Anterior cingulate cortex (tissue), 58 donors: ENCODE measurements around the gene DHCR7.
A peak's percentile ranks its signal among the peaks of the same experiment; 100 is the strongest.

Source experiments
- DNase-seq, 58 donors: peaks; one replicate each; lab custom pipeline; 2025; lab: John Stamatoyannopoulos, UW

DHCR7 gene

DNA sequence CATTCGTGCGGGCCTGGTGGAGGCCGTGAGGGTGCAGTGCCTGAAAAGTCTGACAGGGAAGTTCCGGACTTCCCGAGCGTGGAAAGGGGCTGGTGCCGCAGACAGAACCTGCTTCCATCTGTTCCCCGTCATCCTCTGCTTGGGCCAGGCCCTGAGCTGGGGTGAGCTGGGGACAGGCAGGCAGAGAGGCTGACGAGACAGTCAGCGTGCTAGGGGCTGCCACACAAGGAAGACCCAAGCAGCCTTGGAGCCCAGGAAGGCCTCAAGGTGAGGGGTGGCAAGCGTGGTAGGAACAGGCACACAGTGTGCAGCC, 30.3 kb upstream of the DHCR7 start:
- no peak for DNase-seq

DNA sequence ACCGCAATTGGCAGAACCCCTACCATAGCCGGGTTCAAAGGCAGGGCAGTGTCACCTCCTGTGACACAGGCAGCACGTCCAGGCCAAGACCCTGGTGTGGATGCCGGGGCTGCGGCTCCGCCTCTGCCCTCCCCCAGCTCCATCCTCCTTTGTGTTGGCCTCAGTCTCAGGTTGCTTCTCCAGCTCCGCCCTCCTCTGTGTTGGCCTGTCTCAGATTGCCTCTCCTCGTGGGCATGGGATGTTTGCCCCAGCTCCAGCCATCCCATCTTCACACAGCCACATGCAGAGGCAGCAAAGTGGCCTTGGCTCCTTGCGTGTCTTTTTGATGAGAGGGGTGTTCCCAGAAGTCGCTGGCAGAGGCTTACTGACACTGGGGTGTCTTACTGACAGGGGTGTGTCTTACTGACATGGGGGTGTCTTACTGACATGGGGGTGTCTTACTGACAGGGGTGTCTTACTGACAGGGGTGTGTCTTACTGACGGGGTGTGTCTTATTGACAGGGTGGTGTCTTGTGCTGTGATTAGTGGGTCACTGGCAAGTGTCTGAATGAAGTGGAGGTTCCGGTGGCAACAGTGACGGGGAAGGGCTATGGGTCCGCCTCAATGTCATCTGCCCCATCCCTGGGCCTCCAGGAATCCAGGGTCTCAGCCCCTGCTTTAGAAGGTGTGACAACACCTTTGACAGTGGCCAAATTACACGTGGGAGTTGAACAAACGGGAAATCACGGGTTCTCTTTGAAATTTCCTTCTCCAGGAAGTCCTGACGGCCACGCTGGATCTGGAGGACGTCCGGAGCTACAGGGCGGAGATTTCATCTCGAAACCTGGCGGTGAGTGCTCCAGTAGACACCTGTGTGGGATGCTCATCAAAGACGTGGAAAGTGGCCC, 29.7 kb upstream of the DHCR7 start:
- no peak for DNase-seq

DNA sequence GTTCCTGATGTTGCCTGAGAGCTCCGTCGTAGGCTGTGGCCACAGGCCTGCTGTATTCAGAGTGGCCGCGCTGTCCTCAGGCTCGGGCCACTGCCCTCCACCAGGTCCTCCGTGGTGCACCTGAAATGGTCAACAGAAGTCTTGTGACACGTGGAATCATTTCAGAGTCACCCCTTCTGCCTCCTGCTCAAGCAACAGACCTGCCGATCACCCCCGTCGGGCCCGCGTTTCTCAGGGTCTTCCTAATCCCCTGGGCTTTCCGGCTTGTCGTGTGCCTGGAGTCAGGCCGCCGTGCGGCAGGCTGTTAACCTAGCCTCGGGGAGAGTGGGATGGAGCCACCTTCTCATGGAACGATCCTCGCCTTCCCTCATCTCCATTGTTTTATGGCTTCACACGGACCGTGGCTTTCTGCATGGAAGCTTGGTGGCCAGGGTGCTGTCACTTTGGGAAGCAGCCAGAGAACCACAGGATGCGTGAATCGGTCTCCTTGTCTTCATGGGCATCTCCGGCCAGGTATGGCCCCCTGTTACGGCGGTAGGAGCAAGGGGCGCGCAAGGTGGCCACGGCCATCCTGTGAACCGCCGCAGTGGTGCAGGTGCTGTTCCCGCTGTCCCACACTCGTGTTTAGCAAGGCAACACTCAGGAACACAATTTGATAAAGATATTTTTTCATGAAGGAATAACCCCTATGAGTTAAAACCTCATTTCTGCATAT, 28.9 kb upstream of the DHCR7 start:
- no peak for DNase-seq

DNA sequence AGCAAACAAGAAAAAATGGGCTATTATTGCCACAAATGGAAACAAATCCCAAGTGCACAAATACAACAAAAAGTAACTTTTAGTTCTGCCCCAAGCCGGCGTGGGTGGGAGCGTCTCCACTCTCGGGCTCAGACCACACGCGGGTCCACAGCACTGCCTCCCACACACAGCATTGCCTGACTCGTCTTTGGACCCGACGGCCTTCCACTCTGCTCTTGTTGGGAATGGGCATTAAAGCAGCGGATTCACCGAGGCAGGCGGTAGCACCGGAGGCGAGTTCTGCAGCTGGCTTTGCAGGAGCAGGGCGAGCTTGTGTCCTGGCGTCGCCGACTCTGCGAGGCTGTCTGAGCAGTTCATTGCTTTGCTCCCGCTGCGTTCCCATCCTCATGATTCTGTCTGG, 27.8 kb upstream of the DHCR7 start:
- no peak for DNase-seq

DNA sequence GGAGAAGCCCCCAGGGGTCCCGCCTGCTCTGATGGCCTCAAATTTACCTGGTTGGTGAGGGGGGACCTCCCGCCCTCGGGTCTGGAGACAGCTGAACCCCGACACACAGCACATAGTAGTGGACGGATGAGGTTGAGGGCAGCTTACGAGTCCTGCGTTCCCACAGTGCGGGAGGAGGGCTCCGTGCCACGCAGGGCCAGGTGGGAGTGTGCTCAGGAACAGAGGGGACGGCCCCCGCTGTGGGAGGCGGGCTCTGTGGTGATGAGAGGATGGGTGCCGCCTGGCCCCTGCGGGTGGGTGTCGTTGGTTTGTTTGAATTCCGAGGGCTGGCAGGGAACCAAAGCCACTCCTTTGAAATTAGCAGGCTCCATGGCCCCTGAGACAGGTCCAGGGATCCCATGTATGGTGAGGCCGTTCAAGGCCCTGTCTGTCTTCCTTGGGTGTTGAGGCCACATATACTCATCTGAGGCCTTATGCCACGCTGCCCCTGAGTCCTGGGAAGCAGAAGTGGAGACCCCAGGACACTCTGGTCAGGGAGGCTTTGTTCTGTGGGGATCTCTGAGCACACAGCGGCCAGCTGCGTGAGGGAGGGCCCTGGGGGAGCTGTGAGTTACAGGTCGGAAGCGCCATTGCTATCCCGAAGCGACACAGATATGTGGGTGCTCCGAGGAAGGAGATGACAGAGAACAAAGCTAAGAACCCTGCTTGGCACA, 26.7 kb upstream of the DHCR7 start:
- no peak for DNase-seq

DNA sequence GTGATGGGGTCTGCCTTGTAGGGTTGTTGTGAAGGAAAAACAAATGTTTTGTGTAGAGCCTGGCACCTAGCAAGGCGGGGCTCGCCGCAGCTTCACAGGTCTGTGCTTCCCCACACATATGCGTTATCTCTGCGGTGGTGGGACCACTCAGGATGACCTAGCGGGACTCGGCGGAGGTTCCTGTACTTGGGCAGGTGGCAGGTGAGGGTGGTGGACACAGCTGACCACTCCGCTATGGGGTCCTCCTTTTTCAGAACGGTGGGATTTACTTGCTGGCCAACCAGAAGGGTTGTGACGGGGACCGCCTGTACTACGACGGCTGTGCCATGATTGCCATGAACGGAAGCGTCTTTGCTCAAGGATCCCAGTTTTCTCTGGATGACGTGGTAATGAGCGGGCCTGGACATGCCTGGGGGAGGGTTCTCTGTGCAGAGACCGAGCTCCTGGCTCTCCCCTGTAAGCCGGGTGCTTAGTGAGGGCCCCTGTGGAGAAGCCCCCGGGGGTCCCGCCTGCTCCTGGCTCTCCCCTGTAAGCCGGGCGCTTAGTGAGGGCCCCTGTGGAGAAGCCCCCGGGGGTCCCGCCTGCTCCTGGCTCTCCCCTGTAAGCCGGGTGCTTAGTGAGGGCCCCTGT, 26.1 kb upstream of the DHCR7 start:
- no peak for DNase-seq

DNA sequence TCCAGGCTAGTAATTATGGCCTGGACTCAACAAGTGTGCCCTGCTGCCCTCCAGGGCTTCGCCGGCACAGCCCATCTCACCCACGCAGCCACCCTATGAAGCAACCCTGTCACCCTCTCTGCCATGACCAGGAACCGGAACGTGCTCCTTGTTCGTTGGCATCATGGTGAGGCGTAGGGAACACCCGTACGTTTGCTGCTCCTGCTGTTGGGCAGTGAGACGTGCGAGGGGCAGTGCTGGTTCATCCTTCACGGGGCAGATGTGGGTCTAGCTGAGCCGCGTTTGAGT, 25.5 kb upstream of the DHCR7 start:
- no peak for DNase-seq

DNA sequence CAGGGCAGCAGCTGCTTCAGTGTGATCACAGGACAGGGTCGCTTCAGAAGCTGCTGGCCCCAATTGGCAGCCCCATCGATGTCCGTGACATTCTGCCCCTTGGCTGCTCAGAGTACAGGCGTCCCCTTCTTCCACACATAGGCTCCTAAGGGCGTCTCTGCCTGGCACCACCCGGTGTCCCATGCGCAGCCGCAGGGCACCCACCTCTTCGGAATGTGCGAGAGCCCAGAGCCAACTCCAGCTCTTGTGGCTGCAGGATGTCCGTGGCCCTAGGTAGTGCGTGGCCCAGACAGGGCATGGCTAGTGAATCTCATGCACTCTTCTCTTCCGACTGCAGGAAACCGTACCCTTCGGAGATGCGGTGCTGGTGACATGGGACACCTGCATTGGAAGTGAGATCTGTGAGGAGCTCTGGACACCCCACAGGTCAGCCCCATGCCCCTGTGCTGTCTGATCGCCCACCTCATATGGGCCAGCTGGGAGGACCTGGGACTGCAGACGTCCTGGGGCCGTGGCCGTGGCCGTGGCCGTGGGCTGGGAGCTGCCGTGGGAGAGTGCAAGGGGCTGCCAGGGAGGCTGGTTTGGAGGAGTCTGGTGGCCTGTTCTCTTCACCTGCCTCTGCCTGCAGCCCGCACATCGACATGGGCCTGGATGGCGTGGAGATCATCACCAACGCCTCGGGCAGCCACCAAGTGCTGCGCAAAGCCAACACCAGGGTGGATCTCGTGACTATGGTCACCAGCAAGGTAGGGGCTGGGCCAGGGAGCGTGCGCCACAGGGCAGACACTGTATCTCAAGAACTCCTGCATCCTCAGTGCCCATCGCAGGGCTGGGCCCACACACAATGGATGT, 25.0 kb upstream of the DHCR7 start:
- DNase-seq = no peak

DNA sequence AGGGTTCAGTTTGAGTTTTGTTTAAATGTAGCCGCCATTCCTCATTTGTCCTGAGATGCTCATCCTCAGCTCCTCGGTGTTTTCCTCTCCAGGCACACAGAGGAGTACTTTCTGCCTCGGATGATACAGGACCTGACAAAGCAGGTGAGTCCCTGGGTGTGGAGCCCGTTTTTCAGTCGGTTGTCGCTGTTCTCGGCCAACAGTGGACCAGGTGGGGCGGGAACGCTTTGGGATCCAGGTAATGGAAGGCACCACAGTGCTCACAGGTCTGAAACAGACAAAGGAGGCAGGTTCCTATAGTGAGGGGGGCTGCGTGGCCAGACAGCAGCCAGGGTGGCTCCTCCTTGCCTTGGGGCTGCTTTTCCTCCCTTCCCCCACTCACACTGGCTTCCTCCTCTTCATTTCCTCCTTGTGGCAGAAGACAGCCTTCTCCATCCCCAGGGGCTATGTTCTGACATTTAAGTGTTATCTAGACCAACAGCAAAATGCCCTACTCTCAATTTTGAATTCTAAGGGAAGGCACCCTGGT, 24.2 kb upstream of the DHCR7 start:
- no peak for DNase-seq

DNA sequence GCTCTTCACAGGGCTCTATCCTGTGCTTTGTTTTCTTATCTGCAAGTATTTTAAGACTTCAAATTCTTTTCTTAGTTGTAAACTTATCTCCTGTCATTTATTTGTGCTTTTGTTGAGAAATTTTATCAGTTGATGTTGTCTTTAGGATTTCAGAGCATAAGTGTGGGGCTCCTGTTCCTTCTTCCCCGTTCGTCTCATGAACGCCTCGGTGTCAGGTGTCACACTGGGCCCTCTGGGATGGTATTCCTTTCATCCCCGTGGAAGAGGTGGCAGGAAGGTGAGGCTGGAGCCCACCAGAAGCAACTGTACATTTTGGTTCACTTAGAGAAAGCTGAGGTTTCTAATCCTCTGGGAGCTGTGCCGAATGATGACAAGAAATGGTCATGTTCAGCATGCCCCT, 22.8 kb upstream of the DHCR7 start:
- DNase-seq = no peak

DNA sequence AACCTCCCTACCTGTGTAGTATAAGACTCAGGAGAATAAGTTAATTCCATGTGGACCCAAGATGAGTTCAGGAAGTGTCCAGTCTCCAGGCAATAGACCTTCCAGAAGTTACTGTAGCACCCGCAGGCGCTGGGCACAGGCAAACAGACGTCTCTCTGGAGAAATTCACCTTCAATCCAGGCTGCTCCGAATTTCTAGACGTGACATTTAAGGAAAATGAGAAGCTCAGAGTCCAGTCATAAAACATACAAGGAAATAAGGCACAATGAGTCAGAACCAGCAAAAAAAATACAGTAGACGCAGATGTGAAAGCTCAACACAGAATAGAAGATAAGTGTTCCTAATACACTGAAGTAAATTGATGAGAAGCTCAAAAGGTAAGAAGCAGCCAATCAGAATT, 19.0 kb upstream of the DHCR7 start:
- DNase-seq = no peak

DNA sequence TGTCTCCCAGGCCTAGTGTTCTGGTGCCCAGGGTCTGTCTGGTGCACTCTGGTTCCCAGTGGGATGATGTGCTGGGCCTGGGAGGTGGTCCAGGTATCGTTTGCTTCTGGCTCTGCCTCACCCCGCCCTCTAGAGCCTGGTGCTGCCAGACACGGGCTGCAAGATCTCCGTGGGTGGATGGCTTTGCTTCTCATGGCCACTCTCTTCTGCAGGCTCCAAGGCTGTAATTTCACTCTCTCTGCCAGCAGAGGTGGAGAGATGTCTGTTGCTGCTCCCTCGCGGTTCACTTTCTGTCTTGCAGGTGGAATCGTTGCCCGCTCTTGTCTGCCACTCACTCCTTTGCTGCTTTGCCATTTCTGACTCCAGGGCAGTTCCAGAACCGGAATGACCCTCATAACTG, 18.2 kb upstream of the DHCR7 start:
- DNase-seq = peak in 5 of 58 donors; percentile 7 to 18 (median 10)

DNA sequence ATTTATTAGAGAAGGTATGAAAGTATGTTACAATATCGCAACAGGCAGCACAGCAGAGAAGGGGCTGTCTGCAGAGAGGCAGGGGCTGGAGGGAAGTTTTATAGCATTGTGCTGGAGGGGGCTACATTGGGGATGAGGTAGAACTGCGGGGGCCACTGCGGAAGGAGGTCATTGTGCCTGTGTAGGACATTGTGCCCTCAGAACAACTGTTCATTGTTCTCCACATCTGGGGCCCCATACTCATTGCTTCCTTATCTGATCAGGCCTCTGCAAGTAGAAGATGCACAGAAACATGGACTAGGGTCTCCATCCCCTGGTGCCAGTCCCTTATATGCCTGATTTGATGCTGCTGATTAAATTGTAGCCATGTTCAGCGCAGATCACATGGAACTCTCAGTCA, 16.9 kb upstream of the DHCR7 start:
- peak in 8 of 58 donors; percentile 6 to 35 (median 14) for DNase-seq

DNA sequence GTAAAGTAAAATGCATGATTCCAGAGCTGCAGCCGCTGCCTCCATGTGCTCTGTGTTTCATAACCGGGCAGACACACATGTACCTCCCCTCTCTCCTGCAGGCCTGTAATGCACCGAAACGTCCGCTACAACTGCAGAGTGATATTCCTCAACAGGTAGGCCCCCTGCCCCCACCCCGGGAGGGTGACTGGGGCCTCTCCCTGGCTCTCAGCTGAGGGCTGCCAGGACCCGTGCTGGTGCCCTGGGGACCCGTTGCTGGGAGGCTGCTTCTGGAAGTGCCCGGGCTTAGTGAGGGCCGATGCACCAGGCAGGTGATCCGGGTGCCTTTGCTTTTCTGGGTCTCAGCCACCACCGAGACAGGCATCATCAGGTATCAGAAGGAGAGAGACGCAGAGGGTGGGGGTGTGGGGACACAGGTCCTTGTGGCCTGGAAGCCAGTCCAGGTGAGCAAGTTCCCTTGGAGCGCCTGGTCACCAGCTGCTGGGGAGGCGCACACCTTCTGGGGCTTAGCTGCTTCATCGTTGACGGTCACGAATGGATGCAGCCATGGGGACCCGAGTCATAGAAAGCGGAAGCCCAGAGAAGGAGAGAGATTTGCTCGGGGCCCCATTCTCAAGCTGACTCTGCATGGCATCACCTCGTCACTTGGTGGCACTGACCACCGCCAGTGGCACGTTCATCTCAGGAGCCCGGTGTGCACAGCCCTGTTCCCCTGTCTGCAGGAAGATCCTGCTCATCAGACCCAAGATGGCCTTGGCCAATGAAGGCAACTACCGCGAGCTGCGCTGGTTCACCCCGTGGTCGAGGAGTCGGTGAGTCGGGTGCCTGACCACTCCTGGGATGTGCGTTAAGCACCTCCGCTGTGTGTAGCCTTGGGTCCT, 15.4 kb upstream of the DHCR7 start:
- DNase-seq = no peak

DNA sequence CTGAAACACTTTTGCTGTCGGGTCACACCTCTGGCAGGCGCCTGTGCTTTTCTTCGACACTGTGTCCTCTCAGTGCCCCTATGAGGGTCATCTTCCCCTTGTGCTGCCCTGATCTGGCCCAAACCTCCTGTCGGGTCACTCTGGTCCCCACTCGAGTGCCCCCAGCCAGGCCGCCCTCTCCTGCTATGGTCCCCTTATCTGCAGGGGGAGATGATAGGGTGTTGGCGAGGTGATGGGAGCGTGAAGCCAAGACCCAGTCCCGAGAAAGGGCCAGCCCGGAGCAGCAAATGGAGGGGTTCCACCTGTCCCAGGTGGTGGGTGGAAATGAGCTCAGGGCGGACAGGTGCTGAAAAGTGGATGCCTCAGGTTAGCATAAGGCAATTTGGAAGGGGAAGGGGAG, 14.5 kb upstream of the DHCR7 start:
- DNase-seq = no peak

DNA sequence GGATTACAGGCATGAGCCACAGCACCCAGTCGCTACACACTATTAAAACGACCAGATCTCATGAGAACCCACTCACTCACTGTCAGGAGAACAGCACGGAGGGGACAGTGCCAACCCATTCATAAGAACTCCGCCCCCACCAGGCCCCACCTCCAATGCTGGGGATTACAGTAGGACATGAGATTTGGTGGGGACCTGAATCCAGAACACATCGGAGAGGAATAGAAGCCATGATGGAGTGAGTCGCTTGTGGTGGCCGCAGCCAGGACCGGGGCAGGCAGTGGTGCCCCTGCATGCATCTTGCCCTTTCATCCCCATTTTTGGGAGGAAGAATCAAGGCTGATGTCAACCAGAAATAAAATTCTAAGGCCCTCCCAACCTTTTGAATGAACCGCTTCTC, 13.5 kb upstream of the DHCR7 start:
- no peak for DNase-seq

DNA sequence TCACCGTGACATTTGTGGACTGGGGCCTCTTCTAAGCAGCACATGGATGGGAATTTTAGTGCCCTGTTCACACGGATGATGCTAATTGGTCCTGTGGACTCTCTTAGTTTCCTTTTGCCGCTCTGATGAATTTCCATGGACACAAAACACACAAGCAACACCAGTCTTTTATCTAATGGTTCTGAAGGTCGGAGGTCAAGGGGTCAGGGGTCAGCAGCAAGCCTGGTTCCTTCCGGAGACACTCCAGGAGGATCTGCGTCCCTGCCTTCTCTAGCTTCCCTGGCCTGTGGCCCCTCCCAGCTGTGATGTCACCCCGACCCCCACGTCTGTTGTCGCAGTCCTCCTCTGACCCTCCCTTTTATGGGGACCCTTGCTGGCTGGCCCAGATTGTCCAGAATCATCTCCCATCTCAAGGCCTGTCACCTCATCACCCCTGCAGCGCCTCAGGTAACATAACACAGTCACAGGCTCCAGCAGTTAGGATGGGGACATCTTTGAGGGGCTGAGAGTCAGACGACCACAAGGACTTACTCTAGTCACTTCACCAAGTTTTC, 11.7 kb upstream of the DHCR7 start:
- DNase-seq = no peak

DNA sequence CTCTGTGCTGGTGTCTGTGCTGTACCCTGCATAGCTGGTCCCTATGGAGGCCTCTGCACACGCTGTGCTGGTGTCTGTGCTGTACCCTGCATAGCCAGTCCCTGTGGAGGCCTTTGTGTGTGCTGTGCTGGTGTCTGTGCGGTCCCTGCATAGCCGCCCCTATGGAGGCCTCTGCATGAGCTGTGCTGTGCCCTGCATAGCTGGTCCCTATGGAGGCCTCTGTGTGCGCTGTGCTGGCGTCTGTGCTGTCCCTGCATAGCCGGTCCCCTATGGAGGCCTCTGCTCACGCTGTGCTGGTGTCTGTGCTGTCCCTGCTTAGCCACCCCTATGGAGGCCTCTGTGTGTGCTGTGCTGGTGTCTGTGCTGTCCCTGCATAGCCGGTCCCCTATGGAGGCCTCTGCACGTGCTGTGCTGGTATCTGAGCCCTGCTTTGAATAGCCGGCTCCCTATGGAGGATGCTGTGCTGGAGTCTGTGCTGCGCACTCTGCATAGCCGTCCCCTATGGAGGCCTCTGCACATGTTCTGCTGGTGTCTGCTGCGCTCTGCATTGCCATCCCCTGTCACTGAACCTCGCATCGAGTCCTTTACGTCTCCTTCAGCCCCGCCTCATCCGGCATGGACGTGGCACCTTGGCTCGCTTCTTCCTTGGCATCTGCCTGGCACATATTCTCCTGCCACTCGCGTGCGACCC, 11.0 kb upstream of the DHCR7 start:
- no peak for DNase-seq
